Measurements from ENCODE around the gene LDLRAD4.

Gene LDLRAD4

DNA sequence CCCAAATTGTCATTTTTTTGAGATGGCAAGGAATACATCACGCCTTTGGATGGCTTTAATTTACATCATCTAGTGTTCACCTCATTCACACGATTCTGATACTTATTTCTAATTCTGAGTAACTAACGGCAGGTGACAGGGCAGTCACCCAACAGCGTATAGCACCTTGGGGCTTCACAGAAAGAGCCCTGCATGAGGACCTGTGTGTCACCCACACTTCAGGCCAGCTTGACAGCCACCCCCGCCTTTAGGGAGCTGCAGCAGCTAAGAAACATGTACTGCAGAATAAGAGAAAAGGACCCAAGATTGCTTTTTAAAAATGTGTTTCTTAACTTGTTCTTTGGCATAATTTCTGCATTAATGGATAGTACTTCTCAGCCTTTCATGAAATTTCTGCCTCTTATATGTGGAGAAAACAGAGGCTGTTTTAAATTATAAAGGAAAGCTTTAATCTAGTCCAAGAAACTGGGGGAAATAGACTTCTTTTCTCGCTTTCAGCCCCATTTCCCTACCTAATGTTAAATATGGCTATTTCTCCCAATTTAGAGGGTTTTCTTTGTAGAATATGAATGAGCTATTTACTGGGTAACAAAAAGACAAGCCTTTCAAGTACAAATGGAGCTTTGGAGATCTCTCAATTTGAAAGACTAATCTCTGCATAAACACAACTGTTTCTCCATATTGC, 245.1 kb downstream of the LDLRAD4 start:
- ATAC-seq, result no peak
- TF ChIP-seq ZC3H10 (CRISPR knock-in tag; IDR thresholded peaks at IDR 0.05), result no peak
- TF ChIP-seq, protein P1, sequence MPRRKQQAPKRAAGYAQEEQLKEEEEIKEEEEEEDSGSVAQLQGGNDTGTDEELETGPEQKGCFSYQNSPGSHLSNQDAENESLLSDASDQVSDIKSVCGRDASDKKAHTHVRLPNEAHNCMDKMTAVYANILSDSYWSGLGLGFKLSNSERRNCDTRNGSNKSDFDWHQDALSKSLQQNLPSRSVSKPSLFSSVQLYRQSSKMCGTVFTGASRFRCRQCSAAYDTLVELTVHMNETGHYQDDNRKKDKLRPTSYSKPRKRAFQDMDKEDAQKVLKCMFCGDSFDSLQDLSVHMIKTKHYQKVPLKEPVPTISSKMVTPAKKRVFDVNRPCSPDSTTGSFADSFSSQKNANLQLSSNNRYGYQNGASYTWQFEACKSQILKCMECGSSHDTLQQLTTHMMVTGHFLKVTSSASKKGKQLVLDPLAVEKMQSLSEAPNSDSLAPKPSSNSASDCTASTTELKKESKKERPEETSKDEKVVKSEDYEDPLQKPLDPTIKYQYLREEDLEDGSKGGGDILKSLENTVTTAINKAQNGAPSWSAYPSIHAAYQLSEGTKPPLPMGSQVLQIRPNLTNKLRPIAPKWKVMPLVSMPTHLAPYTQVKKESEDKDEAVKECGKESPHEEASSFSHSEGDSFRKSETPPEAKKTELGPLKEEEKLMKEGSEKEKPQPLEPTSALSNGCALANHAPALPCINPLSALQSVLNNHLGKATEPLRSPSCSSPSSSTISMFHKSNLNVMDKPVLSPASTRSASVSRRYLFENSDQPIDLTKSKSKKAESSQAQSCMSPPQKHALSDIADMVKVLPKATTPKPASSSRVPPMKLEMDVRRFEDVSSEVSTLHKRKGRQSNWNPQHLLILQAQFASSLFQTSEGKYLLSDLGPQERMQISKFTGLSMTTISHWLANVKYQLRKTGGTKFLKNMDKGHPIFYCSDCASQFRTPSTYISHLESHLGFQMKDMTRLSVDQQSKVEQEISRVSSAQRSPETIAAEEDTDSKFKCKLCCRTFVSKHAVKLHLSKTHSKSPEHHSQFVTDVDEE (CRISPR knock-in tag; IDR thresholded peaks at IDR 0.05), result no peak
- TF ChIP-seq, protein P2, sequence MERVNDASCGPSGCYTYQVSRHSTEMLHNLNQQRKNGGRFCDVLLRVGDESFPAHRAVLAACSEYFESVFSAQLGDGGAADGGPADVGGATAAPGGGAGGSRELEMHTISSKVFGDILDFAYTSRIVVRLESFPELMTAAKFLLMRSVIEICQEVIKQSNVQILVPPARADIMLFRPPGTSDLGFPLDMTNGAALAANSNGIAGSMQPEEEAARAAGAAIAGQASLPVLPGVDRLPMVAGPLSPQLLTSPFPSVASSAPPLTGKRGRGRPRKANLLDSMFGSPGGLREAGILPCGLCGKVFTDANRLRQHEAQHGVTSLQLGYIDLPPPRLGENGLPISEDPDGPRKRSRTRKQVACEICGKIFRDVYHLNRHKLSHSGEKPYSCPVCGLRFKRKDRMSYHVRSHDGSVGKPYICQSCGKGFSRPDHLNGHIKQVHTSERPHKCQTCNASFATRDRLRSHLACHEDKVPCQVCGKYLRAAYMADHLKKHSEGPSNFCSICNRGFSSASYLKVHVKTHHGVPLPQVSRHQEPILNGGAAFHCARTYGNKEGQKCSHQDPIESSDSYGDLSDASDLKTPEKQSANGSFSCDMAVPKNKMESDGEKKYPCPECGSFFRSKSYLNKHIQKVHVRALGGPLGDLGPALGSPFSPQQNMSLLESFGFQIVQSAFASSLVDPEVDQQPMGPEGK (CRISPR knock-in tag; IDR thresholded peaks at IDR 0.05; ENCODE audit: borderline replicate concordance), result no peak

DNA sequence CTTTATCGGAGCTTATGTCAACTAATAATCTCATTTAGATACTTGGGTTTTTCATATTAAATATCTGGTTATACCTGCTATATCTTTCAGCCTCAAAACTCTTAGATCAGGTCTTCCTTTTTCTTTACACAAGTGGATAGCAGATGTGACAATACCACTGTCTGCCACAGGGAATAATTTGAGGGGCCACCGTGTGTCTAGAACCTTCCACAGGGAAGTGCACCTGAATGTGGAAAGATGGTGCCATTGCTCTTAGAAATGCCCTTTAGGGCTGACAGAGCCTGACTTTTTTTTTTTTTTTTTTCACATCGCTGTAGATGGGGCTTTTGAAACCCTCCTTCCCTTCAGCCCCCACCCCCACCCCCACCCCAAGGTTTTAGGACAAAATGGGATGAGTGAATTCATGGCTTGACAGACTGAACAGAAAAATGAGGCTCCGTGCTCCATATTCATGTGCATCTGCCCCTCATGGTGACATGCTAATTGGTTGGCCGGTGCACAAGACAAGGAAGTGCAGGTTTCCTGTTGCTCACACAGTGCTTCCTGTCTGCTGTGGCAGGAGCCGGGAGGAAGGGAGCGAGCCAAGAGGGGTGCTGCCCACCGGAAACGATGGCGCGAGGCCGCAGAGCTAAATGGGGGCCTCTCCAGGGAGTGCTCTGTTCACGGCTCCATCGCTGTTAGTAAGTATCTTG, 246.0 kb downstream of the LDLRAD4 start:
- TF ChIP-seq TCF4 (CRISPR knock-in tag; IDR thresholded peaks at IDR 0.05; ENCODE audit: borderline replicate concordance) (no peak), CSDC2 (CRISPR knock-in tag; IDR thresholded peaks at IDR 0.05) (no peak)
- ATAC-seq, result no peak

DNA sequence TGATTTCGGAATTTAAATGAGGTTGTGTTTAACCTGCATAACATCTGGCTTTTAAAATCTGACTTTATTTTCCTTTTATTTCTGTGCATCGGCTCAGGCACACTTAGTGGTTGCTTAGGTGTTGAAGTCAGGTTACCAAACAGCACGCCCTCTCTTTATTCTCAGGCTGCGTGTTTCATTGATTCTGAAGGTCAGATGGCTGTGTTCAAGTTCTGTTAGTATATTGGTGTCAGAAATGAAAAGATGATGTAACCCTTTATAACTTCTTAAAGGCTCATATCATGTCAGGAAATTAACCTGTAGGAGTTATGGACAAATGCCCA, 246.5 kb downstream of the LDLRAD4 start:
- TF ChIP-seq SNAI2 (CRISPR knock-in tag; IDR thresholded peaks at IDR 0.05), result no peak
- TF ChIP-seq ZFP3 (CRISPR knock-in tag; IDR thresholded peaks at IDR 0.05), result no peak
- ATAC-seq, result no peak

DNA sequence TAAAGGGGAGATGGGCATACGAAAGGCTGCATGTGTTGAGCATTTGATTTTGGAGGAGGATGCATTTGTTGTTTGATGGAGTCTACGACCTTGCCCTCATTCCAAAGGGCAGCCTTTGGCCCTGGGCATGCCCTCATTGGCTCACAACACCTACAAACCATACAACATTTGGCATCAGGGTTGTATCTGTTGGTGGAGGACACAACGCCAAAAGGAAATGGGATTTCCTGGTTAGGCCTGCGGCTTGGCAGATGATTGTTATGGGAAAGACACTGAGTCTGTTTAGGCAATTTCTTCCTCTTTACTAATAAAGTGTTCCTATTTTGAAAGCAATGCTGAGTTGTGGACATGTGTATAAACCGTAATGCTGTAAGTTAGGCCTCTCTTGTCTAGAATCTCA, 246.9 kb downstream of the LDLRAD4 start:
- ATAC-seq, result no peak
- TF ChIP-seq ESRRG (CRISPR knock-in tag; IDR thresholded peaks at IDR 0.05), result no peak
- TF ChIP-seq, protein P1 (CRISPR knock-in tag; IDR thresholded peaks at IDR 0.05), result no peak
- no peak for TF ChIP-seq RARB (CRISPR knock-in tag; IDR thresholded peaks at IDR 0.05)
- TF ChIP-seq PPARA (CRISPR knock-in tag; IDR thresholded peaks at IDR 0.05; ENCODE audit: borderline replicate concordance), result no peak
- TF ChIP-seq OSR1 (CRISPR knock-in tag; IDR thresholded peaks at IDR 0.05), result no peak
- no peak for TF ChIP-seq ZFP30 (CRISPR knock-in tag; IDR thresholded peaks at IDR 0.05)
- TF ChIP-seq ZFP3 (CRISPR knock-in tag; IDR thresholded peaks at IDR 0.05), result no peak
- no peak for TF ChIP-seq ARNTL (CRISPR knock-in tag; IDR thresholded peaks at IDR 0.05; ENCODE audit: borderline replicate concordance, low read depth)
- TF ChIP-seq, protein P2 (CRISPR knock-in tag; IDR thresholded peaks at IDR 0.05; ENCODE audit: borderline replicate concordance), result no peak
- no peak for TF ChIP-seq SNAI2 (CRISPR knock-in tag; IDR thresholded peaks at IDR 0.05)

DNA sequence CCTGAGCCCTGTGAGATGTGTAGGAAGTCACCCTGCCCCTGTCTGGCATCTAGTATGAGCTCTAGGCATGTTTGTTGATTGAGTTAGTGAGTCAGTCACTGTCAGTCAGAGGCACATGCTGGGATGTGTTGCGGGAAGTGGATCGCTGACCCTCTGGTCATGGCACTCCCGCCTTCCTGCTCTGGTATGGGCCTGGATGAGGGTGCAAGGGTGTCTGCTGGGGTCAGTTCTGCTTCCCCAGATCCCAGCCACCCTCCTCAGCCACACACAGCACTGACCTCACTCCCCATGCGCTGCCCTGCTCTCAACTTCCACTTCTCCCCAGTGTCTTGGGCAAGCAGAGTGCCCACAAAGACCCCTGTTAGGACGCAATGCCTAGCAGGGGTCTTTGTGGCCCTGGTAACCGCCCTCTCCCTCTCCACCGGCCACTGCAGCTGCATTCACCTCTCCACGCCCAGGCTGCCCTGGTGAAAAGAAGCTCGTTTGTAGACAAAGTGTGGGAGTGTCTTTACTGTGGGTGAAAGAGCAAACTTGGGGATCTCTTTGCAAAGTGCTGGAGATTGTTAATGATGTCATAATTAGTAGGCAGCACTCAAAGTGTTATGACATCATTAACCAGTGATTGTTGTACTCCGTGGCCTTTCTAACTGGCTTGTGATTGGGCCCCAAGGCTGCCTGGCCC, 252.1 kb downstream of the LDLRAD4 start:
- no peak for ATAC-seq
- TF ChIP-seq ZNF8 (CRISPR knock-in tag; IDR thresholded peaks at IDR 0.05), result no peak
- TF ChIP-seq ZNF70 (CRISPR knock-in tag; IDR thresholded peaks at IDR 0.05), result no peak
- no peak for TF ChIP-seq ARNTL (CRISPR knock-in tag; IDR thresholded peaks at IDR 0.05; ENCODE audit: borderline replicate concordance, low read depth)
- TF ChIP-seq, protein P3, sequence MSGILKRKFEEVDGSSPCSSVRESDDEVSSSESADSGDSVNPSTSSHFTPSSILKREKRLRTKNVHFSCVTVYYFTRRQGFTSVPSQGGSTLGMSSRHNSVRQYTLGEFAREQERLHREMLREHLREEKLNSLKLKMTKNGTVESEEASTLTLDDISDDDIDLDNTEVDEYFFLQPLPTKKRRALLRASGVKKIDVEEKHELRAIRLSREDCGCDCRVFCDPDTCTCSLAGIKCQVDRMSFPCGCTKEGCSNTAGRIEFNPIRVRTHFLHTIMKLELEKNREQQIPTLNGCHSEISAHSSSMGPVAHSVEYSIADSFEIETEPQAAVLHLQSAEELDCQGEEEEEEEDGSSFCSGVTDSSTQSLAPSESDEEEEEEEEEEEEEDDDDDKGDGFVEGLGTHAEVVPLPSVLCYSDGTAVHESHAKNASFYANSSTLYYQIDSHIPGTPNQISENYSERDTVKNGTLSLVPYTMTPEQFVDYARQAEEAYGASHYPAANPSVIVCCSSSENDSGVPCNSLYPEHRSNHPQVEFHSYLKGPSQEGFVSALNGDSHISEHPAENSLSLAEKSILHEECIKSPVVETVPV (CRISPR knock-in tag; IDR thresholded peaks at IDR 0.05), result no peak
- no peak for TF ChIP-seq ISL1 (CRISPR knock-in tag; IDR thresholded peaks at IDR 0.05)
- no peak for TF ChIP-seq SNAI2 (CRISPR knock-in tag; IDR thresholded peaks at IDR 0.05)
- no peak for TF ChIP-seq ZFP3 (CRISPR knock-in tag; IDR thresholded peaks at IDR 0.05)
- no peak for TF ChIP-seq ZNF565 (CRISPR knock-in tag; conservative IDR thresholded peaks at IDR 0.05; ENCODE audit: low read depth)
- no peak for TF ChIP-seq TCF4 (CRISPR knock-in tag; IDR thresholded peaks at IDR 0.05; ENCODE audit: borderline replicate concordance)
- TF ChIP-seq, protein P1 (CRISPR knock-in tag; IDR thresholded peaks at IDR 0.05), result no peak

Data from SK-N-SH treated with all-trans-retinoic acid at 6 μM for 48 hours (cell line).